HG02870 (cell line): ENCODE results near the gene NUMB.

ENCODE experiments used
- ATAC-seq: cut with Tn5 transposase; IDR thresholded peaks from one replicate; pipeline ENCODE4 v1.9.1; 2021; ENCODE audit warnings: mild to moderate bottlenecking, moderate library complexity; ENCODE audit not compliant: unreplicated experiment

The NUMB gene

DNA sequence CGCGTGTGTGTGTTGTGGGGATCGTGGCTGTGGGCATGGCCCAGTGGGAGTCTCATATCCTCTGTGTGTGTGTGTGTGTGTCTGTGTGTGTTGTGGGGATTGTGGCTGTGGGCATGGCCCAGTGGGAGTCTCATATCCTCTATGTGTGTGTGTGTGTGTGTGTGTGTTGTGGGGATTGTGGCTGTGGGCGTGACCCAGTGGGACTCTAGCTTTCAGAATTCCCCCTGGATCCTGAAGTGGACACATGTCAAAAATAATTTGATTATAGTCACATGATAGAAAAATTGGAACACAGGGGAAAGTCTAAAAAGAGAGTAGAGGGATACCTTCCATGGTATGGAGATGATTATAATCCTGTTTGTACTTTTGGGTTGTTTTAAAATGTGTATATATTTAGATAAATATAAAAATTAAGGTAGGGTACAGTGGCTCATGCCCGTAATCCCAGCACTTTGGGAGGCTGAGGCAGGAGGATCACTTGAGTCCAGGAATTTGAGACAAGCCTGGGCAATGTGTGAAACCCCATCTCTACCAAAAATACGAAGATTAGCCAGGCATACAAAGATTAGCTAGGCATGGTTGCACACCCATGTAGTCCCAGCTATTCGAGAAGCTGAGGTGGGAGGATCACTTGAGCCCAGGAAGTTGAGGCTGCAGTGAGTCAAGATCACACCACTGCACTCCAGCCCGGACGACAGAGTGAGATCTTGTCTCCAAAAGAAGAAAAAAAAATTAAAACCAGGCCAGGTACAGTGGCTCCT is 210.1 kb downstream of the NUMB start:
- peak; percentile 37 for ATAC-seq

DNA sequence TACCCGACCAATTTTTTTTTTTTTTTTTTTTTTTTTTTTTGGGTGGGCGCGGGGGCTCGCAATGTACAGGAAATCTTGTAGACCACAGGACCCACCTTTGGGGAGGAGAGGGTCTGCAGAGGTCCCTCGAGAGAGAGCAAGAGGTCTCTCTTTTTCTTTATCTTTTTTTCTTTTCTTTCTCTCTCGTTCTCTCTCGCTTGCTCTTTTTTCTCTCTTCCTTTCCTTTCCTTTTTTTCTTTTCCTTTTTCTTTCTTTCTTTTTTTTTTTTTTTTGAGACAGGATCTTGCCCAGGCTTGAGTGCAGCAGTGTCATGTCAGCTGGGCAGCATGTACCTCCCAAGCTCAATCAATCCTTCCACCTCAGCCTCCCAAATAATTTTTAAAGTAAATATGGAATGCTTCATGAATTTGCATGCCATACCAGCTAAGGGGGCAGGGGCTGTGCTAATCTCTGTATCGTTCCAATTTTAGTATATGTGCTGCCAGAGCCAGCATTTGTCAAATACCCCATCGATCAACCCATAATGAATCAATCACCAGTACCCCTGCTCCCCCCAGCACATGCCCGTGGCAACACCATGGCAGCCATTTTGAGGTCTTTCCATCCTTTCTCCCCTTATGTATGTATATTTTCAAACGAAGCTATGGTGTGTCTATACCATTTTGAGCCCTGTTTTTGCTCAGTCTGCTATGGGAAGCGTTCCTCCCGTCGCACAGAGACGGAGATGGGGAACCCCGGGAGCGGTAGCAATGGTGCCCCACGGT is 211.8 kb downstream of the NUMB start:
- no peak for ATAC-seq

DNA sequence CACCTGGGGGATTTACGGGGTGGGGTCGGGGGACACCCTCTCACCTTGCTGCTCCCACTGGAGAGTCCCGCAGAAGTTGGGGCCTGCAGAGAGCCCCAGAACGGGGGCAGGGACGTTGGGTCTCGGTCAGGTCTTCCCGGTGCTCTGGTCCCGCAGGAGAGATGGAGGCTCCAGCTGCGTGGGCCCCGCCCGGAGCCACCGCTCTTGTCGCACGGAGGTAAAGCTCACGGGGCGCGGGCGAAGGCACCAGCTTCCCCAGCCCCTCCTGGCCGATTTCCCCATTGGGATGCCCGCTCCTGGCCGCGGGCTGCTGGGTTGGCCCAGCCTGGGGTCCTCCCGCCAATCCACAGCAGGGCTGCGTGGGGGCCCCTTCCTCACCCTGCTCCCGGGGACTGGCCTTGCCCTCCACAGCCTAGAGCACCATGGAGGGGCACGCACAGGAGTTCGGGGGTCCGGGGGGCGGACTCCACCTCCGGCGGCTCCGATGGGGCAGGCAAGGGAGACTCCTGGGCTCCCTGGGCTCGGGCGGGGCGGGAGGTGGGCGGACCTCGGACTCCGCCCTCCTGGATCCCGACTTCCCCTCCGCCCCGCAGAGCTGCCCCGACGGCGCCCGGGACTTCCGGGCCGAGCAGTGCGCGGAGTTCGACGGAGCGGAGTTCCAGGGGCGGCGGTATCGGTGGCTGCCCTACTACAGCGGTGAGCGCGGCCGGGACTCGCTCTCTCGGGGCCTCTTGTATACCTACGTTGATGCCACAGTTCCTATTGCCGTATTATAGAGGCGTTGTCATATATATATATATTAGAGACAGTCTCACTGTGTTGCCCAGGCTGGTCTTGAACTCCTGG is 212.6 kb downstream of the NUMB start:
- ATAC-seq, result peak; percentile 49

DNA sequence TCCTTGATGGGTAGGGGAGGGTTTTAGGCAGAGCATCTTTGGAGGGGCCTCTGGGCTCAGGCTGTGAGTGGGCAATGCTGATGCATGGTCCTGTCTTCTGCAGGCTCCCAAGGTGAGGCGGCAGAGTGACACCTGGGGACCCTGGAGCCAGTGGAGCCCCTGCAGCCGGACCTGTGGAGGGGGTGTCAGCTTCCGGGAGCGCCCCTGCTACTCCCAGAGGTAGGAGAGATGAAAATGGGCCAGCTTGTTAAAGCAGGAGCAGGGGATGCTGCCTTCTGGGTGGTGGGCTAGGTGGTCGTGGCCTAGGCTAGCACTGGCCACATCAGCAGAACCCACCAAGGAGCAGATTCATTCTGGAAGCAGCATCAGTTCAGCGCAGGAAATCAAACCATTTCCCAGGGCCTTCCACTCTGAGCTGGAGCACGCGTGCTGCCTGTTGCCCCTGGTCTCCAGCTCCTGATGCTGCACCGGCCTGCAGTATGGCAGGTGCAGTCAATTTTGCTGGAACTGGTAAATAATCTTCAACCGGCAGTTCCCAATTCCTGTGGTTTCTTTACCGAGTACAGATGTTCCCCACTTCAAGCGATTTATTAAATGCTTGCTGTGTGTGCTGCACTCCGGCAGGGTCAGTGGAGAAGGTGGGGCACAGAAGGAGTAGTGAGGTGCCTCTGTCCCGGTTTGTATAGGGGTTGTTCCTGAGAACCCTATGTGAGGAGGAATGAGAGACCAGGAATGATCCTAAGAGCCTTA is 213.6 kb downstream of the NUMB start:
- ATAC-seq, result no peak

DNA sequence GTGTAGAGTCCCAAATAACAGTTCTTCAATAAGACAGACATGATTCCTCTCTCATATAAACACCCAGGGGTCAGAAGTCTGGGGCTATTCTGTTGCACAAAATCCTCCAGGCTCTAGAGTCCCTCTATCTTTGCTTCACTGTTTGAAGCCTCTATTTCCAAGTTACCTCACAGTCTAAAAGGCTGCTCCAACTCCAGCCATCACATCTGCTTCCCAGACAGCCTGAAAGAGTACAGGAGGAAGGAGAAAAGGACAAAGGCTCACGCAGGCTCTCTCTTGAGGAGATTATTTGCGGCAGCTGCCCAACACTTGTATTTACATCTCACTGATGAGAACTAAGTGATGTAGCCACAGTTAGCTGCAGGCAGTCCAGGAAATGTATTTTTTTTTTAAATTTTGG is 214.6 kb downstream of the NUMB start:
- no peak for ATAC-seq

DNA sequence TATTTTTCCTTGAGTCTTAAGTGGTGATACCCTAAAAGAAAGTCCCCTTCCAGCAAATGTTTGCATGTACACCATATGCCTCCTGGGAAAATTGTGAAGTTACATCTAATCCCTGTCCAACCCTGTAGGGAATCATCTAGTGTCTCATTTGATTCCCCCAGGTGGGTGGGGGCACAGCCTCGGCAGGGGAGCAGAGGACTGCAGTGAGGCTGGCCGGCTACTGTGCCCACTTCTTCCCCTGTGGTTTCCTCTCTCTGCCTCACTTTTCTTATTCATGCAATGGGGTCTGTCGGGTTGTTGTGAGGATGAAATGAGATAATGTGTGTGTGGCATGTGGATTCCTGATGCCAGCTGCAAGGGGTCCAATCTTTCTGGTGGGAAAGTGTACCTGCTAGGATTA is 215.0 kb downstream of the NUMB start:
- ATAC-seq, result no peak

DNA sequence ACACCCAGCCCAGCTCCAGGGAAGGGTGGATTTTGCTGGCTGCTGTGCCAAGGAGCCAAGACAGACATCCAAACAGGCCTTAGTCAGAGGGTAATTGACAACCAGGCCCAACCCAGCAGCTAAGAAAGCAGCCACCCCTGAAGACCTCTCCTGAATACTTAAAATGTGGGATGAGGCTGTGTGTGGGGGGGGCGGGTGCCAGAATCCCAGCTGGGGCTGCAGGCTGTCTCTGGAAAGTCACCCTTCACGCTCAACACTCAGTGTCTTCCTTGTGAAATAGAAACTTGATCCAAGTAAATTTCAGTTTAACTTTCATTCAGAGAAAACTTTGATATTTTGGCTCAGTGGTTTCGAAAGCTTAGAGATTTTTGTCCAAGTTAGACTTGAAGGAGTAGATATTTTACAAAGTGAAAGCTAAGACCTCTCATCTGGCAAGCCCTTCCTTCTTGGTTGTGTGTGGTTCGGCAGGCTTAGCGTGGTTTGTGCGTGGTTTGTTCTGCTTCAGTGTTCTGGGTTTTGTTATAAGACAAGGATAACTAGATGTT is 215.9 kb downstream of the NUMB start:
- ATAC-seq, result no peak

DNA sequence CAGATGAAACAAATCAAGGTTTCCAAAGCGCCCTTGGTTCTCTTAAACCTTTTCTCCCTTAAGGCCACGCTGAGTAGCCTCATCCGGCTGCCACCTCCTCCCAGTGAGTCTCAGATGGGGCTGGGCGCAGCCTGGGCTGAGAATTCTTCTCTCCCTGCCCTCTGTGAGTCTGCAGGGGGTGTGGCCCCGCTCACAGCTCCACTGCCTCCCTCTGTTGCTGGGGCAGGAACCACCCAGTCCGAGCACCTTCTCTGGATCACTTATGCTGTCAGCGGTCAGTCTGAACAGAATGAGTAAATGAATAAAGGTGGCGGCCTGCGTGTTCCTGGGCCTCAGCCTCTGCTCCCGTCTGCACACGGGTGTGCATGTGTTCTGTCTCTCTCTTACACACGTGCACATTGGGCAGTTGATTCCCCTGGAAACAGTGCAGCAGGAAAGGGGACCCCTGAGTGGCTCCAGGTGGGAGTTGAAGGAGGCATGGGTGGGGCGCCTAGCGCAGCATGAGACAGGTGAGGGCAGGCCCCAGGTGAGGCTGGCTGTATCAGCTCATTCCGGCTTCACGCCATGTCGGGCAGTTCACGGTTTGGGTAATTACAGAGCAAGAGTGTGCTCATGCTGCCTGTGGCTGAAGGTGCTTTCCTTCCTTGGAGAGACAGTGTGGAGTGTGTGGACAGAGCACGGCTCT is 216.7 kb downstream of the NUMB start:
- no peak for ATAC-seq

DNA sequence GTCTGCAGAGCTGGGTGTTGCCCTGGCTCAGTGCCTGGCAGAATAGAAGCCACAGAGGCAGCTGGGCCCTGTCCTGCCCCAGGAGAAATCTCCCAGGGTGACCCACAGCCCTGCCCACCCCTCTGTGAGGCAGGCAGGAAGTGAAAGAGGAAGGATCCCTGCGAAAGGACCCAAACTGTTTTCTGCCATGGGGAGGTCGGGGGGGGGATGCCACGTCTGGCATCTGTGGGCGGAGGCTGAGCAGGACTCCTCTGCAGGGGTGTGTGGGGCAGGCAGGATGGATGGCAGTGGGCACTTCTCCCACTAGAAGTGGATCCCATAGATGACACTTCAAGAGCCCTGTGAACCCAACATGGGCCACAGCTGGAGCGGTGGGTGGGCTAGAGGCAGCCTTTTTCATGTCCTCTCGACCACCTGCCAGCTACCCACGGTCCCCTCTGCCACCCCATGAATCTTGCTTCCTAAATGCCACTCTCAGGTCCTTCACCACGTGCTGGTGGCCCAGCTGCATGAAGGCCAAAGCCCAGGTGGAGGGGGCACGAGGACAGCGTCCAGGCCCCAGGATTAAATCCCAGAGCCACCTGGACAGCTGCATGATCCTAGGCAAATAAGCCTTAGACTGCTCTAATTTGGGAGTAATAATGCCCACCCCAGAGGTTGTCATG is 217.4 kb downstream of the NUMB start:
- ATAC-seq, result no peak

DNA sequence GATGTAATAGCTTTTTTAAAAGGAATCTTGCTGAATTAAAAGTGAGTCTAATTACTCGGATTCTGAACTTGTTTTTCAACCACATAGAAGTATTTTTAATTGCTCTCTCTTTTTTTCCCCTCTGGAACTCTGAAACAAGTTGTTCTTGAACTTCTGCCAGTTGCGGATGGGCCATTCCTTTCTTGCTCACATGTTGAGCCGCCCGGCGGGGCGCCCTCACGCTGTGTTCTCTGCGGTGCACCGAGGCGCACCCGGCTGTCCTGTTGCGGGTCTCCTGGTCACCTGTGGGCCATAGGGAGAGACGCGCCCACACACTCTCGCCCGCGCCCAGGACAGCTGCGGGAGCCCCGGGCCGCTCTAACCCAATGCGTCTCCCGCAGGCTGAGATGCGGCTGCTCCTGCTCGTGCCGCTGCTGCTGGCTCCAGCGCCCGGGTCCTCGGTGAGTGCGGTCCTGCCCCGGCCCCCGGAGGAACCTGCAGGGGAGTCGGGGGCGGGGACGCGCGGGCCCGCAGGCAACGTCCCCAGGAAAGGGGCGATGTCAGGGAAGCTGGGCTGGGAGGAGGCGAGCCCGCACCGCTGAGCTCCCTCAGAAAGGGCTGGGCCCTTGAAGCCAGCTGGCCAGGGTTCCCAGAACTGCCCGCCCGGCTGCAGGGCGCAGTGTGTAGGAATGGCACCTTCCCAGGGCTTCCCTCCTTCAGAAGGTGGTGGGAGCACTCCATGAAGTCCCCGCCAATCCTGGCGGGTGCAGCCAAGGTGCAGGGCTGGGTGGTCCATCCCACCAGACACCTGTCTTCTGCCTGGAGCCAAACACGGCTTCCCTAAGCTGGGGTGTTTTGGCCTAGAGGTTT is 218.7 kb downstream of the NUMB start:
- ATAC-seq, result no peak

DNA sequence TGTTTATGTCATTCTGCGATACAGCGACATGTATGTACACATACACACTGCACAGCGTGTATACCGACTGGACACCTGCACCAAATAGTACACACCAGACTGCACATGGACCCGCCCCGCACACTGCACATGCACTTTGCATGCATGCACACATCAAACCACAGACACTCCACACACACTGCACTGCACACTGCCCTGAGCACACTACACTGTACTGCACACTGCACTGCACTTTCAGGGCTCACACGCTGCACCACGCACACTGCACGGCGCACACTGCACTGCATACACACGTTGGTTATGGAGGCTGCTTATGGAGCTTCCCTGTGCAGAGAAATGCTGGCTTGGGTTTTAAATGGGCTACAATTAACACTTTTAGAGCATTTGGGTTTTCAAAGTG is 219.4 kb downstream of the NUMB start:
- no peak for ATAC-seq

DNA sequence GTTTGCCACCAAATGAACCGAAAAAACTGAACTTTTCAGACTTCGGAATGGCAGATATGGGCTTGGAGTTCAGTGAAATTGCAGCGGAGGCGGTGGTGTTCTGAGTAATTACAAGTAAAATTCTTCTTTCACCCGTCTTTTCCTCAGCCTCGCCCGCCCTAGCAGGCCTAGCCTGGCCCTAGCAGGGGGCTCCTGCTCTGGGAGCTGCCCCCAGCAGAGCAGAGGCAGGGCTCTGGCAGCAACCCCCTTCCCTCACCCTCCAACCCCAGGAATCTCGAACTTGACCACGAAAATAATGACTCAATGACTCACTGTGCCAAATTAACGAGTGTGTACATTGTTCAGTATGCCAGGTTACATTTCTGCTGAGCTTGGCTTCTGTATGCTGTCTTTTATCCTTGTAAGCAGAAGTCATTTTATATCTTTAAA is 219.9 kb downstream of the NUMB start:
- no peak for ATAC-seq

DNA sequence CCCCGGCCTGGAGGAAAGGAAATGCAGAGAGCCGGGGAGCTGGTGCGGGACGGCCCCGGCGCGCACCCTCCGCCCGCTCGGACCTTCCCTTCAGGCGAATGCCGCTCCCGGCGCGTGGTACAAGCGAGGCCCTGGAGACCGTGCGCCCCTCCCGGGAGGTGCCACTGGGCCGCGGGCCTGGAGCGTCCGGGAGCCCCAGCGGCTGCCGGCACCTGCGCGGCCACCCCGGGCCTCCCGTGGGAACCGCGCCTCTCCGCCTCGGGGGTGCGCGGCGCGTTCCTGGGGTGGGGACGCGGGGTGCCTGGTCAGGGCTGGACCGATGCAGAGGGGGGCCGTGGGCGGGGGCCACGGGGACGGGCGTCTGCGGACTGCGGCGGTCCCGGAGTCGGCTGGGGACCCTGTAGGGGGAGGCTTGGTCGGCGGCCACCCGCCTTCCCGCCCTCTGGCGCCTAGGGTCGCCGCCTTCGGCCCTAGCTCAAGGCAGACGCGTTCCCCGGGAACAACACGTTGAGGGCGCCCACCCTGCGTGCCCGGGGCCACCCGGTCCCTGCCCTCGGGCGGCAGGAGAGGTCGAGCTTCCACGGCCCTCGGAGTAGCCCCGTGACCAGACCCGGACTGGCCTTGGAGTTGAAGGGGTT is 220.4 kb downstream of the NUMB start:
- no peak for ATAC-seq

DNA sequence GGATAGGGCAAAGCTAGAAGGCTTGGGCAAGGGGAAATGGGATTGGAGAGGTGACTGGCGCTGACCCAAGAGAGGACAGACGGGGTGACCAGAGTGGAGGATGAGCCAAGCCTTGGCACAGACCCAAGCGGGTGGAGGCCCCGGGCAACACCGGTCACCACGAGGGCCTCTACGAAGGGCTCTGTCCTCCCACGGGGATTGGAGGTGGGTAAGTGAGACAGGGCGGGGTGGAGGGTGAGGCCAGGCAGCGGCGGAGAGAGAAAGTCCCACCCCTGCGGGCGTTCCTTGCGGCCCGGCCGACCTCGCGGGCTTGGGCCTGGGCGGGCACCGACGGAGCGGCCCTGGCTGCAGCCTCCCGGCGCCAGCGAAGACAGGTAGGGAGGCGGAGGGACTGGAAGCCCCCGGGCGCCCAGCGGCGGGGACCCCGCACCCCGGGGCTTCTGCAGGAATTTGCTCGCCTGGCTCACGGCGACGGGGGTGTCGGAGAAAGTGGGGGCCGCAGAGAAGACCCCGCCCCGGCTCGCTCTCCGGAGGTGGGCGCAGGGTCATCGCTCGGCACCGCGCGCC is 221.0 kb downstream of the NUMB start, which contains the start of gene PAPLN:
Gene PAPLN, plus strand, starts transcription at position 288 of the 567 bp plus-strand sequence. CDS start 2,273 bp downstream, outside the sequence.
- ATAC-seq, result no peak

DNA sequence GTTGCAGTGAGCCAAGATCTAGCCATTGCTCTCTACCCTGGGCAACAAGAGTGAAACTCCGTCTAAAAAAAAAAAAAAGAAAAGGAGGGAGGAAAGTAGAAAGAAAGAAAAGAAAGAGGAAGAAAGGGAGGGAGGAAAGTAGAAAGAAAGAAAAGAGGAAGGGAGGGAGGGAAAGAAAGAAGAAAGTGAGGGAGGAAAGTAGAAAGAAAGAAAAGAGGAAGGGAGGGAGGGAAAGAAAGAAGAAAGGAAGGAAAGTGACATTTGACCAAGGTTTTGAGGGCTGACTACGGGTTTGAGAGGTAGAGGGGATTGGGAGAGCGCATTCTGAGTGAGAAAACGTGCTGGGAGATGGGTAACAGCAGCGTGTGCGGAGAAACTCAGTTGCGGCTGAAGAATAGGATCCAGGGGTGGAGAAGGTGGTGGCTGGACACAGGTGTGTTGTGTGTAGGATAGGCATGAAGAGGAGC is 221.6 kb downstream of the NUMB start:
- no peak for ATAC-seq

DNA sequence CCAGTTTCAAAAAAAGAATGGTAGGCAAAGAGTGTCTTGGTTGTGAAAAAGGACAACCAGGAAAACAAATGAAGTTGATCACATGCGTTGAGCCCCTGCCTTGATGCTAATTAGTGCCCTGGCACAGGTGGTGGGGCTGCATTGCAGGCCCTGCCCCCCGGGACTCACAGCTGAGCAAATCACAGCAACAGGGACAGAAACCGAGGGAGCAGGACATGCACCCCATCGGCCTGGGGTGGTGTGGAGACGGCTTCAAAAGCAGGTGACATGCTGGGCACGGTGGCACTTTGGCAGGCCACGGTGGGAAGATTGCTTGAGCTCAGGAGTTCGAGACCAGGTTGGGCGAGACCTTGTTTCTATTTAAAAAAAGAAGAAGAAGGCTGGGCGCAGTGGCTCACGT is 222.2 kb downstream of the NUMB start:
- no peak for ATAC-seq

DNA sequence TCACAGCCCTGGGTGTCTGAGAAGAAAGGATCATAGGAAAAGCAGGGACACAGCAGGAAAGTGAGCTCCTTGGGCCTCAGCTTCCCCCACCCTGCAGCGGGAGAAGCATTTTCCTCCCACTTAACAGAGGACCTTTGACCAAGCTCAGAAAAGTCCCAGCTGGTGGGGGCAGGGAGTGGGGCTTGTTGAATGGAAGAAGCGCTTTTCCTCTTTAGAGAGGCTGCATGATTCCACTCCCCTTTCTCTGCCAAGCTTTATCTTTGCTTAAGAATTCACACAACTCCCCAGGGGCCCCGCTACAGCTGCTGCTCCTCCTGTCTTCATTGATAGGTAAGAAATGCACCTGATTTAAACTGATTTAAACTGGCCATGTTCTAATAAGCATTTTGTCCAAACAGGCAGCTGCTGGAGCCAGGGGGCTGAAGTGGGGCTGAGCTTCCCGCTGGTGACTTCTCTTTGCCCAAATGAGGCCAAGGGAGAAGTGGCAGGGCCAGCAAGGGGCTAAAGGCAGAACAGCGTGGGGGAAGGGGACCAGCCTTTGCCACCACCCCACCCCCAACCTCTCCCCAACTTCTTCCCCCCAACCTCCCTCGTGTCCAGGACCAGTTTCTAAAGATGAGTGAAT is 222.7 kb downstream of the NUMB start:
- no peak for ATAC-seq
